NOMO-1 treated with dmso at 0.1 percent for 144 hours (cell line): ENCODE measurements around the gene RHOF.

ENCODE experiments used
- DNase-seq: peaks from one replicate; lab custom pipeline; 2025; ENCODE audit not compliant: unreplicated experiment; lab: John Stamatoyannopoulos, UW

RHOF gene, protein sequence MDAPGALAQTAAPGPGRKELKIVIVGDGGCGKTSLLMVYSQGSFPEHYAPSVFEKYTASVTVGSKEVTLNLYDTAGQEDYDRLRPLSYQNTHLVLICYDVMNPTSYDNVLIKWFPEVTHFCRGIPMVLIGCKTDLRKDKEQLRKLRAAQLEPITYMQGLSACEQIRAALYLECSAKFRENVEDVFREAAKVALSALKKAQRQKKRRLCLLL

DNA sequence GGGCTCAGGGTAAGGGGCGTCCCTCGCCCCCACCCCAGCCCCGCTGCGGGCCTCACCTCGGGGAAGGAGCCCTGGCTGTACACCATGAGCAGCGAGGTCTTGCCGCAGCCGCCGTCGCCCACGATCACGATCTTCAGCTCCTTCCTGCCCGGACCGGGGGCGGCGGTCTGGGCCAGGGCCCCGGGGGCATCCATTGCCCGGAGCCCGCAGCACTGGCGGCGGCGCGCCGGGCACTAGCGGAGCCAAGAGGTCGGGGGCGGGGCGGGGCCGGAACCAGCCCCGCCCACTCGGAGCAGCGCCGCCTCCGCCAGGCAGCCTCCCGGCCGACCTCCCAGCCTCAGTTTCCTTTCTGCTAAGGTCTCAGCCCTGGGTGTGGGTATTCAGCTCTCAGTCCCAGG, at the start of gene RHOF:
Gene RHOF, minus strand, starts transcription at position 249 of the 398 bp plus-strand sequence. Its CDS starts 55 bp downstream, at position 194.
- peak; percentile 26 for DNase-seq

DNA sequence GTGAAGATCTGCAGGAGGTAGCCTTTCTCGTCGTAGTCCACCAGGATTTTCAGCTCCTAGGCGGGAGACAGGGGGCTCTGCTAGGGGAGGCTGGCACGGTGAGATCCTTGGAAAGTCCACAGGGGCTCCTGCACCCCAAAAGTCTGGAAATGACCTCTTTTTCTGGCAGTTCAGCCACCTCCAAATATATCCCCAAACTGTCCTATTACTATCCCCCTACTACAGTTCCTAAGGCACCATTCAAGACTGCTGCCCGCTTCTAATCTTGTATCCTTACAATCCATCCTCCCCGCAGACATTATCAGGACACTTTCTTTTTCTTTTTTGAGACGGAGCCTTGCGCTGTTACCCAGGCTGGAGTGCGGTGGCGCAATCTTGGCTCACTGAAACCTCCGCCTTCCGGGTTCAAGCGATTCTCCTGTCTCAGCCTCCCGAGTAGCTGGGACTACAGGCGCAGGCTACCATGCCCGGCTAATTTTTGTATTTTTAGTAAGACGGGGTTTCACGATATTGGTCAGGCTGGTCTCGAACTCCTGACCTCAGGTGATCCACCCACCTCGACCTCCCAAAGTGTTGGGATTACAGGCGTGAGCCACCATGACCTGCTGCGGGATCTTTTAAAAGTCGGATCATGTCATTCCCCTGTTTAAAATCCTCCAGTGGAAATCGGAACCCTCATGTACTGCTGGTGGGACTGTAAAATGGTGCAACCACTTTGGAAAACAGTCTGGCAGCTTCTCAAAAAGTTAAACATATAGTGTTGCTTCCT, 46.7 kb upstream of the RHOF start:
- DNase-seq: no peak

DNA sequence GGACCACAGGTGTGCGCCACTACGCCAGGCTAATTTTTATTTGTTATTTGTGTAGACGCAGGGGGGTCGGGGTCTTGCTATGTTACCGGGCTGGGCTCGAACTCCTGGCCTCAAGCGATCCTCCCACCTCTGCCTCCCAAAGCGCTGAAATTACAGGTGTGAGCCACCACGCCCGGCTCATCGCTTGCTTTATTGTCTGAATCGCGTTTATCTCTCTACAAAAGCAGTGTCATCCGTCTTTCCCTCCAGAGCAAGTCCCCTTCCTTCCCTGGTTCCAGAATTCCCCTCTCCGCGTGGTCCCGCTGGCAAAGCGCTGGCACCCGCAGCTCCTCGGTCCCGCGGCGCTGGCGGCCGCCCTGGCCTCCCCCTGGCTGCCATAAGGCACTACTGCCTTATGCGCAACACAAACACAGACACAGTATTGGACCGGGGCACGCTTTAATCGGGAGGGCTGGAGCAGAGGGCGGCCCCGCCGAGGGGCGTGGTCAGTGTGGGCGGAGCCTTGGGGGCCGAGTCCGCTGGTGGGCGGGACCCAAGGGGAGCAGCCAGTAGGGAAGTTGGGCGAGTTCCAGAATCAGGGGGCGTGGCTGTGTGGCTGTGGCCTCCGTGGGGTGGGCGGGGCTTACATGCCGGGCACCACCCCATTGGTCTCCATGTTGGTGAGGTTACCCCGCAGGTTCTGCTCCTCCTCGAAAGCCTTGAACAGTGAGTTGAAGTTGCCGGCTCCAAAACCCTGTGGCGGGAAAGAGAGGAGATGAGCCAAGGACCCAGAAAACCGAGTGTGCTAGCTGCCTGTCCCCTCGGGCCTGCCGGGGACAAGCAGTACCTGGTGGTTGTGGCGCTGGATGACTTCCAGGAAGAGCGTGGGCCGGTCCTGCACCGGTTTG, 45.9 kb upstream of the RHOF start:
- peak; percentile 99 for DNase-seq

DNA sequence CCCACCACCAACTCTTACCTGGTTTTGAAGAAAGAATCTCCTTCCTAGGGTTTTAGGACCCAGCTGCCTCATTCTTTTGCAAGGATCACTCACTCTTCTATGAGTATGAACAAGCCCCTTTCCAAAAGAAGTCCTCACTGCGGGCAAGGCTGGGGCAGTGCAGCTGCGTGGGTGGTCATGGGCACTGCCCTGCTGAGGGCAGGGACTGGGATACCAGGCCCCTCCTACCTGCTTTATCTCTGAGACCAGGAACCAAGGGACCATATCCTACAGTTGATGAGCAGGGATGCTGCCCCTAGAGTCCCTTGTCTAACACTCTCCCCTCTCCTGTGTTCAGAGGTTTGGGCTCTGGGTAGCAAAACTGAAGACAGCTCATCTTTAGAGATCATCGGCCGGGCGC, 44.6 kb upstream of the RHOF start:
- no peak for DNase-seq

DNA sequence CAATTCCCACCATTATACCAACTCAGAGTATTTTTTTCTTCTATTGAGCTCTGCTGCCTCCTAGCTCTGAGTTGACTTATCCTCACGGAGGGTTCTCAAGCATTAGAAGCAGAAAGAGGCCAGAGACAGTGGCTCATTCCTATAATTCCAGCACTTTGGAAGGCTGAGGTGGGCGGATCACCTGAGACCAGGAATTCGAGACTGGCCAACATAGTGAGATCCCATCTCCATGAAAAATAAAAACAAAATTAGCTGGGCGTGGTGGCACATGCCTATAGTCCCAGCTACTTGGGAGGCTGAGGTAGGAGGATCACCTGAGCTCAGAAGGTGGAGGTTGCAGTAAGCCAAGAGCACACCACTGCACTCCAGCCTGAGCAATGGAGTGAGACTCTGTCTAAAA, 44.2 kb upstream of the RHOF start:
- no peak for DNase-seq

DNA sequence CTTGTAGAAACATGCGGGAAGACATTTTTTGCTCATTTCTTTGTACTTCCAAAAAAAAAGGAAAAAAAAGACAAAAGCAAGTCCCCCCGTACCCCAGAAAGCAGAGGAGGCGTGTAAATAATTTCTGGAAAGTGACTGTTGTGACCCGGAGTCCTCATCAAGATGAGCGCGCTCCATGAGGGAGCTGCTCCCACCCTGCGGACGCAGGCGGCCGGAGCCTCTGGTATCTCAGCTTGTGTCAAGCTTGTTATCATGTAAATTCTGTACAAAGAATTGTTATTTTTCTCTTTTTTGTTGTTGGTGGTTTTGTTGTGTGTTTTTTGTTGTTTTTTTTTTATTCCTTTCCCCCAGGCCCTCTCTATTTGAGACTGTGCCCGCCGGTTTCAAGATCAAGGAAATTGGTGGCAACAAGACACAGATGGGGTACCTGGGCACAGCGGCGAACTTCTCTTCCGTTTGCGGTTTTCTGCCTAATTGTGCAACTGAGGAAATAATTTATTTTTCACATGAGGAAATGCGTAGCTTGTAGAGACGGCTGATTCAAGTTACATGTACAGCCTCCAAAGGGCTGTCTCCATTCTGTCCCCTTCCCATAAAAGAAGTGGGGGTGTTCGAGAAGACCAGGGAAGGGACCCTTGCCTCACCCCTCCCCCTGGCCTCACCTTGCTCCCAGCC, 38.2 kb upstream of the RHOF start:
- peak; percentile 32 for DNase-seq

DNA sequence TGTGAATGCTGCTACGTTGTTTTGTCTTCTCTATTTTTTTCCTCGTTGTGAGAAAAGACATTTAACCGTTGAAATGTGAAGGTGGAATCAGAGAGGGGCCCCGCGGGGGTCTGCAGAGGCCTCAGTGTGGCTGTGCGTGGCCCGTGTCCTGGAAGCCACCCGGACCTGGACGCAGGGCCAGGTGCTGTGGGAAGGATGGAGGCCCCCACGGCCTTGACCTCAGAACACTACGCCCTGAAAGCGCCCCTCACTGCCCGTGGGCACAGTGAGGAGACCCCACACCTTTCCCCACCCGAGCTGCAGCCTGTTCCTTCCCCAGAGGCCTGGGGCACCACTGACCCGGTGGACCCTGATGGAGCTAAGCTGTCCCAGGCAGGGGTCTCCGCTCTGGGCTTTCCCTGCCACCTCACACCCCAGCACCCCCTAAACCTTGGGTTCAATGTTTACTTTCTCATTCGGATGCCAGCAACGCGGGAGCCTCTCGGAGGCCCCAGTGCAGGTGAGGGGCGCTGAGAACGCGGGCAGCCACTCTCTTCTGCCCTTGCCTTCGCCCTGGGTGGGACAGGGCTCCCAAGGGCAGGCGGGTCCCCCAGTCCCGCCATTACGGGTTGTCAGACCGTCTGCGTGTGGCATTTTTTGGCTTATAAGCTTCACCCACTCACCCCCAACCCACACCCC, 37.2 kb upstream of the RHOF start:
- DNase-seq: no peak

DNA sequence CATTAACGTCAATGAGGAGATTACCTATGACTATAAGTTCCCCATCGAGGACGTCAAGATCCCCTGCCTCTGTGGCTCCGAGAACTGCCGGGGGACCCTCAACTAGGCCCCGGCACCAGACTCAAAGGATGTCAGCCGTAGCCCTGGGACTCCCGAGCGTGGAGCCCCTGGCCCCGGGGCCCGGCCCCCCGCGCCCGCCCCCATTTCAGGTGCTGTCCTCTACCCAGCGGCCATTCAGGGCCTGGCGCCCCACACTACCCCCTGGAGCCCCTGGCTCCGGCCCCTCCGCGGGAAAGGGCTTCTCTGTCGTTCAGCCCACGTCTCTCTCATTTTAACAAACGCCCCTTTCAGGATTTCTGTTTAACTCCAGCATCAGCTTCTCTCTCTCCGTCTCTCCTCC, 36.6 kb upstream of the RHOF start:
- no peak for DNase-seq

DNA sequence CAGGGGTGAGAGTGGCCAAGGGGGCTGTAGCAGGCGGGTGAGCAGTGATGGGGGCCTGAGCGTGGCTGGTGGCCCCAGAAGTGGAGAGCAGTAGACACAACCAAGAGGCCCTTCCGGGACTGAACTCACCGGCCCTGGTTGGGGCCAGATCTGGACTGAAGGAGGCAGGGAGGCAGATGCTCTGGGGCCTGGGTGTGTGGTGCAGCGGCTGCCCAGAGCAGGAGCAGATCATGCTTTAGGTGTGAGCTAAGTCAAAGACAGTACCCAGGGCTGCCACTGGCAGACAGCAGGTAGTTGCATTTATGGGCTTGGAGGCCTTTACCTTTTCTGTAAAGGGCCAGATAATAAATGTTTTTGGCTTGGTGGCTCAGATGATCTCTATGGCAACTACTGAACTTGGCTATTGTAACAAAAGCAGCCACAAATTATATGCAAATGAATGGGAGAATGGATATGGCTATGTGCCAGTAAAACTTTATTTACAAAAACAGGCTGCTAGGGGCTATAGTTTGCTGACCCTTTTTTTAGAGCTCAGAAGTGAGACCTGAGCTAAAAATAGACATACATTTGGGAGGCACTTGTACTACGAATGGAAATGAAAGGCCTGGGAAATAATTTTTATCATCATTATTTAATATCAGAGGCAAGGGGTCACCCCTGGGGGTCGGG, 35.9 kb upstream of the RHOF start:
- DNase-seq: no peak

DNA sequence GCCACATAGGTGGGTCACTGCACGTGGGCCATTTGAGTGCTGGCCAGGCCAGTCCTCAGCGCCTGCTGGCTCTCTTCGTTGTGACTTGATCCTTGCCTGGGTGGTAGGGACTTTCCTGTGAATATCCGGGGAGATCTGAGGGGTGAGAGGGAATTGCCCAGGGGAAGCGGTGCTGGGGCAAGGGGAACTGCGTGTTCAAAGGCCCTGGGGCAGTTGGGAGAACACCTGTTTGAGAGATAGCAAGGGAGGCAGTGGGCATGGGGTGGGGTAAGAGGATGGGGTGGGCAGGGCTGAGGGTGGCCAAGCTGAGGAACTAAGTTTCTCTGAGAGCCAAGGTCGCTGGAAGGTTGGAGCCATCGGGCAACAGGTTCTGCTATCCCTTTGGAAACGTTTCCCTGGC, 35.3 kb upstream of the RHOF start:
- DNase-seq: no peak

DNA sequence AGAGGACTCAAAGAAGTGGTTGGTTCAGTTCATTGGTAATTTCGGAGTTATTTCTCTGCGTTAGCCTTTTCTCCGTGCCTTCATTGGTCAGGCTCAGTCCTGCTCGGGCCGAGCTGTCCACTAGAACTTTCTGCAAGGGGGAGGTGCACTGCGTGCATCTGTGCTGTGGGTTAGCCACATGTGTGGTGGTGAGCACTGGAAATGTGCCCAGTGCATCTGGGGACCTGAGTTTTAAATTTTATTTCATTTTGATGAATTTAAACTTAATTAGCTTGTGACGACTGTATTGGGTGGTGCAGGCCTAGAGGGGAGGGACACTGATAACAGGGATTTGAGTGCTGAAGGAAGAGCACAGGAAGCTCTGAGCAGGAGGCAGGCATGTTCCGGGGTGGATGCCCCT, 34.8 kb upstream of the RHOF start:
- no peak for DNase-seq

DNA sequence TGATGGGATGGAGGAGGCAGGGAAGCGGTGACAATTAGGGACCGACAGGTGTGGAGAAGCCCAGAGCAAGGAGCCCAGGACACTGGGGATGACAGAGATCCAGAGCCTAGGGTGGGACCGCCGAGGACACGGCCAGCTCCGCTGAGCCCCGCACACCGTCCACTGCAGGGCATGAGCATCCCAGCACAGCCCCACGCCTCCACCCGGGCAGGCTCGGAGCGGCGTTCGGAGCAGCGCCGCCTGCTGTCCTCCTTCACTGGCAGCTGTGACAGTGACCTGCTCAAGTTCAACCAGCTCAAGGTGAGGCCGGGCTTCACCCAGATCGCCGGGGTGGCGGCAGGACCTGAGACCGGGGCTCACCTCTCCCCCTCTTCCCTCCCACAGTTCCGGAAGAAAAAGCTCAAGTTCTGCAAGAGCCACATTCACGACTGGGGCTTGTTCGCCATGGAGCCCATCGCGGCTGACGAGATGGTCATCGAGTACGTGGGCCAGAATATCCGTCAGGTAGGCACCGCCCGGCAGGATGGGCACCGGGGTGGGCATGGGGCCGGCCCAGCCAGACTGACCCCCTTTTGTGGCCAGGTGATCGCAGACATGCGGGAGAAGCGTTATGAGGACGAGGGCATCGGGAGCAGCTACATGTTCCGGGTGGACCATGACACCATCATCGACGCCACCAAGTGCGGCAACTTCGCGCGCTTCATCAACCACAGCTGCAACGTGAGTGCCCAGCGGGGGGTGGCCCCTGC, 34.0 kb upstream of the RHOF start:
- no peak for DNase-seq

DNA sequence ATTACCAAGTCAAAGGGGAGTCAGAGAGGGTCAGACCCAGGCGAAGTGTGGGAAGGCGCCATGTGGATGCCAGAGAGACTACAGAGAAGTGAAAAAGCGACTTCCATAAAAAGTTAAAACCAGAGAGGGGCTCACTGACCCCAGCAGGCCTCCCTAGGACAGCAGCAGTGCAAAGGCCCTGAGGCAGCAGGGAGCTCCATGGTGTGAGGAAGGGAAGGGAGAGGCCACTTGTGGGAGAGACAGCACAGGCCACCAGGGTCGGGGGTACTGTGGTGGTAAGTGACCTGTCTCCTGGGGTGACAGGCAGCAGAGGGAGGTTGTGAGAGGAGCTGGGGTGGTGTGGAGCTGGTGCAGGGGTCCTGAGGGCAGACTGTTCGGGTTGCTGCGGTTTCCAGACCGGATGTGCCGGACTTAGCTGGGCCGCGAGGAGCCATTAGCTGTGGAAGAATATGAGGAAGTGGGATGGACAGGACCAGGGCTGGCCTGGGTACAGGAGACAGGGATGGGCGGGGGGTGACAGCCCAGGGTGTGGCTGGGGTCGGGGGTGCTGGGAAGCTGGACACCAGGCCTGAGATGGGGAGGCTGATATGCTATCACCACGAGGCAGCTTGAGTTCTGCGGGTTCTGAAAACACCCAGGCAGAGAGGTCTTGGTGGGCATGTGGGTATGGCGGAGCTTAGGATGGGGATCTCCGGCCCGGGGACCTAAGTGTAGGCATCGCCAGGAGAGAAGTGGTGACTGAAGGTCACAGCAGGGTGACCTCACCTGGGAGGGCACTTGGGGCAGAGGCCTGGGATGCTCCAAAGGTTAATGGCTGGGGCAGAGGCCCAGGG, 33.0 kb upstream of the RHOF start:
- no peak for DNase-seq

DNA sequence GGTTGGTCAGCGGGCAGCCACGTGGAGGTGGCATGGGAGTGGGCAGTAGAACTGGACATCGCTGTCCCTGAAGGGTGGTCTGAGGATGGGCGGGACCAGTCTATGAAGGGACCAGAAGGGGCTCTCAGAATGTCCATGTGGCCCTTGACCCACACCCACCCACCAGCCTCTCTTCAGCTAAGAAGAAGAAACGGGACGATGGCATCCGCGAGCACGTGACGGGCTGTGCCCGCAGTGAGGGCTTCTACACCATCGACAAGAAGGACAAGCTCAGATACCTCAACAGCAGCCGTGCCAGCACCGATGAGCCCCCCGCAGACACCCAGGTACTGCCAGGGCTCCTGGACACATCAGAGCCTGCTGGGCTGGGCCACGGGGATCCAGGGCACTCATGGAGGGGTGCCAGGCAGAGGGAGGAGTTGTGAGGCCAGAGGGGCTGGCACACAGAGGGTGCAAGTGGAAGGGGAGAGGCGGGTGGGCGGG, 31.6 kb upstream of the RHOF start:
- no peak for DNase-seq

DNA sequence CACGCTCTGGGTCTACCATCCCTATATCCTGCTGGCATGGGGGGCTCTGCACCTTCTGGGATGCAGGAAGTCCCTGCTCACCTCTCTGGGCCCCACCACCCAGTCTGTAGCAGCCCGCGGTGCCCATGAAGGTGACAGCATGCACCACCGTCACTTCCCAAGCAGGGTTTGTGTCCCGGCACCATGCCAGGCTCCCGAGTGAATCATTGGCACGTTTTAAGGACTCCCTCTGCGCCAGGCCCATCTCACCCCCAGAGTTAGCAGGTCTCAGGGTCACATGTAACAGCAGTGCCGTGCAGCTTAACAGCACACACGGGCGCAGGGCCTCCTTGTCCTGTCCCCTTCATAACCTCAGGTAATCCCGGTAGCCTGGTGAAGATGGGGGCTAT, 30.2 kb upstream of the RHOF start:
- no peak for DNase-seq

DNA sequence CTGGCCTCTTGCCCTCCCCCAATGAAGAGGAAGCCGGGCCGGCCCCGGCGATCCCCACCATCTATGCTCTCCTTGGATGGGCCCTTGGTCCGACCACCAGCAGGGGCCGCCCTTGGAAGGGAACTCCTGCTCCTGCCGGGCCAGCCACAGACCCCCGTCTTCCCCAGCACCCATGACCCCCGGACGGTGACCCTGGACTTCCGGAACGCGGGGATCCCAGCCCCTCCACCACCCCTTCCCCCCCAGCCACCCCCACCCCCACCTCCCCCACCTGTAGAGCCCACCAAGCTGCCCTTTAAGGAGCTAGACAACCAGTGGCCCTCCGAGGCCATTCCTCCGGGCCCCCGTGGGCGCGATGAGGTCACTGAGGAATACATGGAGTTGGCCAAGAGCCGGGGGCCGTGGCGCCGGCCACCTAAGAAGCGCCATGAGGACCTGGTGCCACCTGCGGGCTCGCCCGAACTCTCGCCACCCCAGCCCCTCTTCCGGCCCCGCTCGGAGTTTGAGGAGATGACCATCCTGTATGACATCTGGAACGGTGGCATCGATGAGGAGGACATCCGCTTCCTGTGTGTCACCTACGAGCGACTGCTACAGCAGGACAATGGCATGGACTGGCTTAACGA, 29.7 kb upstream of the RHOF start:
- no peak for DNase-seq

DNA sequence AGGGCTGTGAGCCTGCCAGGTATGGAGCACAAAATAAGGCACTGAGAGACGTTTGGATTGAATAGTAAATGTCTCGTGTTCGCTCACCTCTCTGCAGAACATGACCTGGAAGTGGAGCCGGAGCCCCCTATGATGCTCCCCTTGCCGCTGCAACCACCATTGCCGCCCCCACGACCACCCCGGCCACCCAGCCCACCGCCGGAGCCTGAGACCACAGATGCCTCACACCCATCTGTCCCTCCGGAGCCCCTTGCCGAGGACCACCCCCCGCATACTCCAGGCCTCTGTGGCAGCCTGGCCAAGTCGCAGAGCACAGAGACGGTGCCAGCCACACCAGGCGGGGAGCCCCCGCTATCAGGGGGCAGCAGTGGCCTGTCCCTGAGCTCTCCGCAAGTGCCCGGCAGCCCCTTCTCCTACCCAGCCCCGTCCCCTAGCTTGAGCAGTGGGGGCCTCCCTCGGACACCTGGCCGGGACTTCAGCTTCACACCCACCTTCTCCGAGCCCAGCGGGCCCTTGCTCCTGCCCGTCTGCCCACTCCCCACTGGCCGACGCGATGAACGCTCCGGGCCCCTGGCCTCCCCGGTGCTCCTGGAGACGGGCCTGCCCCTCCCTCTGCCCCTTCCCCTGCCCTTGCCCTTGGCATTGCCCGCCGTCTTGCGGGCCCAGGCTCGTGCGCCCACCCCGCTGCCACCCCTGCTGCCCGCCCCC, 29.1 kb upstream of the RHOF start:
- DNase-seq: no peak
